ENCODE results near the gene TEX29. TPM values are rescaled to one million over a fixed set of nuclear protein-coding genes. Genes with fewer than 3 reads are reported as not detected.

Gene TEX29
- total RNA-seq, 1 experiment from 2014 or later: not detected

DNA sequence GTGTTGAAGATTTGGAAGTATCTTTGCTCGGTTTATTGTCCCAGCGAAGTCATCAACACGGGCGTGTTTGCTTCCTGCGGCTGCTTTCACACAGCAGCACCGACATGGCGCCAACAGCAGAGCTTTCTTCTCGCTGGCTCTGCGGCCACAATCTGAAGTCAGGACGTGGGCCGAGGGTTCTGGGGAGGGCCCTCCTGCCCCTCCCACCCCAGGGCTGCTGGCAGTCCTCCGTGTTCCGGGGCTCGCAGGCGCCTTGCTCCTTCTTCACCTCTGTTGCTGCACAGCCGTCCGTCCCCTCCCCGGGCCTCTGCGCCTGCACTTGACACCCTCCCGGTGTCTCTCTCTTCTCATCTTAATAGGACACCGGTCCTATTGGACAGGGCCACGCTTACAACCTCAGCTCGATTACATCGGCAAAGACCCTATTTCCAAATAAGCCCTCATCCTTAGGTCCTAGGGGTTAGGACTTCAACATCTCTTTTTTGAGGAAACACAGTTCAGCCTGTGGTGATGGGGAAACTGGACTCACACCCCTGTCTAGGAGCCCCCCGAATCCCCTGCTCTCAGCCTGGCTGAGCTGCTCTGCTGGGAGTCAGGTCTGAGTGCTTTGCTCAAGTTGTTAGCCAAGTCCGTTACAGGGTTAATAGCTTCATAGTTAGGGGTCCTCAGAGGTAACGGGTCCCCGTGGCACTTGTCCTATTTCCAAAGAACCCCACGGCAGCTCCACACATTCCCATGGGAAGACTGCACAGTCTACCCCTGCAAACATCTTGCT is 2.7 kb upstream of the TEX29 start:
- intact Hi-C loops (cut with micrococcal nuclease): no loop called here

DNA sequence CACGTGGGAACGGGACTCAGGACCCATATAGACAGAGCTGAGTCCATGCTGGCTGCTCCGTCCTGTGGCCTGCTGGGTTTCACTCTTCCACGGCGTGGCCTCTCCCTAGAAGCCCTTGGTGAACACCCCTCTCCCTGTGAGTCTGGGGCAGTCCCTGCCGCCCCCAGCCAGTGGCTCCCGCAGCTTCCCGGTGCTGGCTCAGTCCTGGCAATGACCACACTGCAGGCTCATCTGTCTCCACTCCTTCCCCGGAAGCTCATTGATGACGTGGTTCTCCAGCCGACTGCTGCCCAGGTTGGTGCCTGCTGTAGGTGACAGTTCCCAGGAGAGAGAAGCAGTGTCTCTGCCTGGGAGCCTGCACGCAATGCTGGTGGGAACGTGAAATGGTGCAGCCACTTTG is 2.1 kb upstream of the TEX29 start:
- intact Hi-C loops (cut with micrococcal nuclease): no loop called here
- DNase-seq (ENCODE audit: unreplicated experiment): no peak
- H3K9me3 Mint-ChIP-seq (ENCODE audit: unreplicated experiment): no peaks in the 10 kb centered on the region
- H3K27ac Mint-ChIP-seq (ENCODE audit: low read depth, unreplicated experiment): no peak overlapping the region
- TF ChIP-seq, protein P1, sequence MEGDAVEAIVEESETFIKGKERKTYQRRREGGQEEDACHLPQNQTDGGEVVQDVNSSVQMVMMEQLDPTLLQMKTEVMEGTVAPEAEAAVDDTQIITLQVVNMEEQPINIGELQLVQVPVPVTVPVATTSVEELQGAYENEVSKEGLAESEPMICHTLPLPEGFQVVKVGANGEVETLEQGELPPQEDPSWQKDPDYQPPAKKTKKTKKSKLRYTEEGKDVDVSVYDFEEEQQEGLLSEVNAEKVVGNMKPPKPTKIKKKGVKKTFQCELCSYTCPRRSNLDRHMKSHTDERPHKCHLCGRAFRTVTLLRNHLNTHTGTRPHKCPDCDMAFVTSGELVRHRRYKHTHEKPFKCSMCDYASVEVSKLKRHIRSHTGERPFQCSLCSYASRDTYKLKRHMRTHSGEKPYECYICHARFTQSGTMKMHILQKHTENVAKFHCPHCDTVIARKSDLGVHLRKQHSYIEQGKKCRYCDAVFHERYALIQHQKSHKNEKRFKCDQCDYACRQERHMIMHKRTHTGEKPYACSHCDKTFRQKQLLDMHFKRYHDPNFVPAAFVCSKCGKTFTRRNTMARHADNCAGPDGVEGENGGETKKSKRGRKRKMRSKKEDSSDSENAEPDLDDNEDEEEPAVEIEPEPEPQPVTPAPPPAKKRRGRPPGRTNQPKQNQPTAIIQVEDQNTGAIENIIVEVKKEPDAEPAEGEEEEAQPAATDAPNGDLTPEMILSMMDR (IDR thresholded peaks at IDR 0.05; ENCODE audit: unreplicated experiment): no peak
- POLR2A ChIA-PET: no interaction called here
- CTCF ChIA-PET: interaction anchor here (1.4 kb wide), 1 partner anchor 142 kb away, joined by 3 read pairs; no protein-coding TSS in a partner anchor
- H3K36me3 Mint-ChIP-seq (ENCODE audit: insufficient read depth, unreplicated experiment): no peaks in the 10 kb centered on the region
- no peaks in the 10 kb centered on the region for H3K27me3 Mint-ChIP-seq (ENCODE audit: insufficient read depth, unreplicated experiment)
- H3K4me3 Mint-ChIP-seq (ENCODE audit: unreplicated experiment): no peak overlapping the region
- BruUV-seq (replicated peaks): no TSS peak
- H3K4me1 Mint-ChIP-seq (ENCODE audit: insufficient read depth, unreplicated experiment): no peaks in the 10 kb centered on the region

More for the DNA sequence above, 2.7 kb upstream of the TEX29 start:
- Mint-ChIP-seq H3K36me3 (ENCODE audit: insufficient read depth, unreplicated experiment) (no peaks in the 10 kb centered on the region), H3K4me1 (ENCODE audit: insufficient read depth, unreplicated experiment) (no peaks in the 10 kb centered on the region), H3K27me3 (ENCODE audit: insufficient read depth, unreplicated experiment) (no peaks in the 10 kb centered on the region), H3K4me3 (ENCODE audit: unreplicated experiment) (no peak overlapping the region), H3K27ac (ENCODE audit: low read depth, unreplicated experiment) (no peak overlapping the region), H3K9me3 (ENCODE audit: unreplicated experiment) (no peaks in the 10 kb centered on the region)
- BruUV-seq (replicated peaks): no TSS peak
- ChIA-PET CTCF (interaction anchor here (1.4 kb wide), 1 partner anchor 143 kb away, joined by 3 read pairs; no protein-coding TSS in a partner anchor), POLR2A (no interaction called here)
- DNase-seq (ENCODE audit: unreplicated experiment): no peak
- TF ChIP-seq, protein P1 (IDR thresholded peaks at IDR 0.05; ENCODE audit: unreplicated experiment): no peak

DNA sequence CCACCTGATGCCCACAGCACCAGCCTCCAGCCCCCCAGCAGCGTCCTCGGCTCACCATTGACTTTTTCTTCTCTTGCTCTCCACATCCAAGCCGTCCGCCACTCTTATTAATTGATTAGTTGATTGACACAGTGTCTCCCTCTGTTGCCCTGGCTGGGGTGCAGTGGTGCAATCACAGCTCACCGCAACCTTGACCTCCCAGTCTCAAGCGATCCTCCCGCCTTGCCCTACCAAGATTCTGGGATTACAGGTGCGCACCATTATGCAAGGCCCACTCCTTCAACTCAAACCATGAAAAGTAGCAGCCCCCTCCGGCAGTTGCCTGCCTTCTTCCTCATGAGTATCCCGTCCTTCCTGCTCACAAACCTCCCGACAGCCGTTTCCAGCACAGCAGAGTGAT is 921 bp upstream of the TEX29 start:
- no peaks in the 10 kb centered on the region for H3K36me3 Mint-ChIP-seq (ENCODE audit: insufficient read depth, unreplicated experiment)
- no peak overlapping the region for H3K27ac Mint-ChIP-seq (ENCODE audit: low read depth, unreplicated experiment)
- no TSS peak for BruUV-seq (replicated peaks)
- CTCF ChIA-PET: interaction anchor here (0.7 kb wide), 1 partner anchor 44 kb away, joined by 3 read pairs; no protein-coding TSS in a partner anchor
- no peak overlapping the region for H3K4me3 Mint-ChIP-seq (ENCODE audit: unreplicated experiment)
- intact Hi-C loops (cut with micrococcal nuclease): no loop called here
- H3K27me3 Mint-ChIP-seq (ENCODE audit: insufficient read depth, unreplicated experiment): no peaks in the 10 kb centered on the region
- DNase-seq (ENCODE audit: unreplicated experiment): no peak
- POLR2A ChIA-PET: interaction anchor here (0.6 kb wide), 1 partner anchor 11 kb away, joined by 3 read pairs; no protein-coding TSS in a partner anchor
- H3K9me3 Mint-ChIP-seq (ENCODE audit: unreplicated experiment): no peaks in the 10 kb centered on the region
- TF ChIP-seq, protein P1 (IDR thresholded peaks at IDR 0.05; ENCODE audit: unreplicated experiment): no peak
- H3K4me1 Mint-ChIP-seq (ENCODE audit: insufficient read depth, unreplicated experiment): no peaks in the 10 kb centered on the region

DNA sequence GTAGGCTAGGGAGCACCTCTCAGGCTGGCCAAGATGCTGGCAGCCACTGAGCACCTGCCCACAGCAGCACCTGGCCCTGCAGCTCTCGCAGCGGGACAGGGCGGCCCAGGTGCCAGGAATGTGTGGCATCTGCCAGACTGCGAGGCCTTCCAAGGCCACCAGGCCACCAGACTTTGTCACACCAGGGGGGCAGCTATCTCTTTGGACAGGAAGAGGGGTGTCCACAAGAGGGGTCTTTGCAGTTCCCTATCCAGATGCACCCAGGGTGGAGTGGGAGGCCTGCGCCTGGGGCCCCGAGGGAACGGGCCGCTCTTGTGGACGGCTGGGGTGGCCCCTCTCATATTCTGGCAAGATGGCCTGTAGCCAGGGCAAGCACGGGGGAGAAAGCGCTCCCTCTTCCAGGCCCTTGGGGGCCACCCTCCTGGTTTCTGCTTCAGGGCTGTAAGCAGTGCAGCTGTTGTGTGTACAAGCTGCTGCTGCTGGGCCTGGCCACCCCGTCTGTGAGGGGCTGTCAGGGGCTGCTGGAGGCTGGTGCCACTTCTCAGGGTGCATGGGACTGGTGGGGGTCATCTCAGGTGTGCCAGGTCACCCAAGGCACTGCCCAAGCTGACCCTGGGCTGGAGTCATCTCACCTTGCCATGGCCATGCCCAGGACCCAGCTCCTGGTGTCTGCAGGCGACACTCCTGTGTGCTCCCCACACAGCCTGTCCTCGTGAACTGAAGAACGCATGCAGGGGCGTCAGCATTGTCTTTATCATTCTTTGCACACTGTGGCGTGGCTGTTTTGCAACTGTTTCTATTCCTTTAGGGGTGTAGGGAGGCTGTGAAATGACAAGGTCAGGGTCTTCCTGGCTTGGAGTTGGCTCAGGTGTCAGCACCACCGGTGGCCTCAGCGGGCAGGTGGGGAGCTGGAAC is 1.8 kb downstream of the TEX29 start:
- Mint-ChIP-seq H3K4me1 (ENCODE audit: insufficient read depth, unreplicated experiment) (no peaks in the 10 kb centered on the region), H3K9me3 (ENCODE audit: unreplicated experiment) (no peaks in the 10 kb centered on the region), H3K27me3 (ENCODE audit: insufficient read depth, unreplicated experiment) (no peaks in the 10 kb centered on the region), H3K4me3 (ENCODE audit: unreplicated experiment) (no peak overlapping the region), H3K27ac (ENCODE audit: low read depth, unreplicated experiment) (no peak overlapping the region), H3K36me3 (ENCODE audit: insufficient read depth, unreplicated experiment) (no peaks in the 10 kb centered on the region)
- TF ChIP-seq, protein P1 (IDR thresholded peaks at IDR 0.05; ENCODE audit: unreplicated experiment): no peak
- DNase-seq (ENCODE audit: unreplicated experiment): no peak
- ChIA-PET CTCF (no interaction called here), POLR2A (no interaction called here)
- no TSS peak for BruUV-seq (replicated peaks)
- intact Hi-C loops (cut with micrococcal nuclease): no loop called here

Measured in MCF 10A (cell line).